Pancreas (tissue), 10 donors: Measurements from ENCODE around the gene PRIM1. TPM values are rescaled to one million over a fixed set of nuclear protein-coding genes. Genes with fewer than 3 reads are reported as not detected.
"Not testable (repeated sequence)": the region's sequence is repeated elsewhere in the genome, so short reads cannot be mapped to it uniquely, and the experiment has no call there.

Experiments used
- ATAC-seq, 4 donors: fragments of 200-7000 bp; cut with Tn5 transposase; one replicate each; pipeline versions ENCODE4 v1.8.0 to v1.9.1; 2020; ENCODE audit warnings: mild to moderate bottlenecking in 4 of 4, moderate library complexity in 4 of 4
- DNase-seq, 6 donors: peaks; one replicate each; pipeline ENCODE4 v3.0.0-alpha.2; 2020
- FAIRE-seq: peaks from 2 replicates; lab custom pipeline; 2012; peaks lifted over from hg19 to GRCh38; lab: Jason Lieb, UNC
- H3K27ac ChIP-seq, 4 donors: fragments of 200-600 bp; sonication (generic); 1 replicate in 3 of 4; 2 replicates in 1 of 4; pipeline versions ENCODE4 v1.5.0 to v1.8.0; 2020
- H3K27me3 ChIP-seq, 4 donors: fragments of 200-600 bp; one replicate each; pipeline ENCODE4 v1.8.0; 2021
- H3K36me3 ChIP-seq, 3 donors: fragments of 200-600 bp; sonication (generic) in 1 of 3; one replicate each; pipeline versions ENCODE4 v1.5.0 to v1.8.0; 2020 to 2021
- H3K4me1 ChIP-seq, 3 donors: fragments of 200-600 bp; one replicate each; pipeline ENCODE4 v1.8.0; 2021
- H3K4me3 ChIP-seq, 4 donors: fragments of 200-600 bp; sonication (generic) in 2 of 4; one replicate each; pipeline versions ENCODE4 v1.5.0 to v1.8.0; 2020 to 2021
- H3K9me3 ChIP-seq, 4 donors: fragments of 200-600 bp; one replicate each; pipeline ENCODE4 v1.8.0; 2021
- WGBS, 2 donors: extraction: QIAGEN DNeasy Blood & Tissue Kit; methylation state at CpG; one replicate each; pipeline ENCODE4 v1.1.7; 2013; 5-methylcytosine and 5-hydroxymethylcytosine counted together
- intact Hi-C, 3 donors: fragments of 100-400 bp; cut with DNase I; formaldehyde crosslinking; loops; one replicate each; pipeline versions ENCODE4 v1.11.1 to v1.14.2; 2022
- polyA plus RNA-seq, 2 donors: library from polyadenylated mRNA; stranded (reverse); fragments of 200-250 nt; gene quantifications; one replicate each; pipeline ENCODE4 v1.2.3, GENCODE V29; 2013
- total RNA-seq, 6 donors: library from RNA; stranded (reverse); fragmentation: NEBNext Ultra II Directional in 4 of 6; extraction: Animal tissue kit (Norgen Biotek cat#: 25700) in 4 of 6; gene quantifications; one replicate each; pipeline versions ENCODE4 v1.2.1 to v1.2.4, GENCODE V29; 2021 to 2023
- TF ChIP-seq, protein P1 (sequence below), 4 donors: fragments of 200-600 bp; sonication (generic) in 3 of 4; IDR thresholded peaks; one replicate each; pipeline versions ENCODE4 v1.5.0 to v1.8.0; 2021; ENCODE audit warnings: antibody characterized with exemption in 4 of 4
- donor health status: healthy with polysubstance abuse.
- donor health status: DM: no; HTN: no; CAD: no; lungs with moderate emphysema.
- donor health status: DM: no; HTN: no; CAD: no.
- donor health status: control.
- donor health status: control.
- donor health status: Bipolar disorder and iron deficiency.
- donor health status: DM: yes; HTN: yes; CAD: no.
- donor health status: DM: no; HTN: no; CAD: no.
- donor health status: DM: no; HTN: no; CAD: no.
- donor health status: DM: yes; HTN: yes; CAD: no.

PRIM1 gene
- total and polyA plus RNA-seq, 8 donors, result 2.4 to 6.5 (median 4.2) TPM

DNA sequence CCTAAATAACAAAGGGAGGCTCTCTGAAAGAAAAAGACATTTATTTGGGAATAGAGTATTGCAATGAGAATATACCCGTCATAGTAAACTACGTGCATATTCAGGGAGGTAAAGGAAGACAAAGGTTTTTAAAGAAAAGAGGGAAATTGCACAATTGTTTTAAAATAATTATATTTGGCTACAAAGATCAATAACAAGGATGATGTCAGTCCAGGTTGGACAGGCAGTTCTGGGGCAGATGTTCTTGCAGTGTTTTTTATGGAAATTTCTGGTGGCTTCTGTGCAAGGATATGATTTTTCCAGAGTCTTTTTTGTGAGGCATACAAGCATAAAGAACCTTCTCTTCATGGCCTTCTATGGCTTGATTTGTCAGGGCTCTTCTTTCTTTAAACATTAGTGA lies 40.6 kb upstream of the PRIM1 start:
- no peak for ATAC-seq

DNA sequence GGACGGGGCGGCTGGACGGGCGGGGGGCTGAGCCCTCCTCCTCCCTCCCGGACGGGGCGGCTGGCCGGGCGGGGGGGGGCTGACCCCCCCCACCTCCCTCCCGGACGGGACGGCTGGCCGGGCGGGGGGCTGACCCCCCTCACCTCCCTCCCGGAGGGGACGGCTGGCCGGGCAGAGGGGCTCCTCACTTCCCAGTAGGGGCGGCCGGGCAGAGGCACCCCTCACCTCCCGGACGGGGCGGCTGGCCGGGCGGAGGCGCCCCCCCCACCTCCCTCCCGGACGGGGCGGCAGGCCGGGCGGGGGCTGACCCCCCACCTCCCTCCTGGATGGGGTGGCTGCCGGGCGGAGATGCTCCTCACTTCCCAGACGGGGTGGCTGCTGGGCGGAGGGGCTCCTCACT lies 37.3 kb upstream of the PRIM1 start:
- DNase-seq, intact Hi-C loops: not testable (repeated sequence)
- WGBS, 2 donors, result 86 to 97% methylated on average over 6 to 34 of the region's 34 CpGs

More for the DNA sequence above, 40.6 kb upstream of the PRIM1 start:
- whole genome bisulfite sequencing, 2 donors, result 83 to 88% methylated on average over 2 of the region's 2 CpGs
- Histone ChIP-seq H3K27me3 (no peaks in the 10 kb centered on the region), H3K9me3 (no peaks in the 10 kb centered on the region), H3K4me1 (no peaks in the 10 kb centered on the region), H3K27ac (no peak overlapping the region), H3K4me3 (no peak overlapping the region), H3K36me3 (no peaks in the 10 kb centered on the region)
- DNase-seq (no peak), FAIRE-seq (no peak)
- TF ChIP-seq, protein P1, sequence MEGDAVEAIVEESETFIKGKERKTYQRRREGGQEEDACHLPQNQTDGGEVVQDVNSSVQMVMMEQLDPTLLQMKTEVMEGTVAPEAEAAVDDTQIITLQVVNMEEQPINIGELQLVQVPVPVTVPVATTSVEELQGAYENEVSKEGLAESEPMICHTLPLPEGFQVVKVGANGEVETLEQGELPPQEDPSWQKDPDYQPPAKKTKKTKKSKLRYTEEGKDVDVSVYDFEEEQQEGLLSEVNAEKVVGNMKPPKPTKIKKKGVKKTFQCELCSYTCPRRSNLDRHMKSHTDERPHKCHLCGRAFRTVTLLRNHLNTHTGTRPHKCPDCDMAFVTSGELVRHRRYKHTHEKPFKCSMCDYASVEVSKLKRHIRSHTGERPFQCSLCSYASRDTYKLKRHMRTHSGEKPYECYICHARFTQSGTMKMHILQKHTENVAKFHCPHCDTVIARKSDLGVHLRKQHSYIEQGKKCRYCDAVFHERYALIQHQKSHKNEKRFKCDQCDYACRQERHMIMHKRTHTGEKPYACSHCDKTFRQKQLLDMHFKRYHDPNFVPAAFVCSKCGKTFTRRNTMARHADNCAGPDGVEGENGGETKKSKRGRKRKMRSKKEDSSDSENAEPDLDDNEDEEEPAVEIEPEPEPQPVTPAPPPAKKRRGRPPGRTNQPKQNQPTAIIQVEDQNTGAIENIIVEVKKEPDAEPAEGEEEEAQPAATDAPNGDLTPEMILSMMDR (IDR thresholded peaks at IDR 0.05), result no peak
- intact Hi-C loops, result no loop called here

DNA sequence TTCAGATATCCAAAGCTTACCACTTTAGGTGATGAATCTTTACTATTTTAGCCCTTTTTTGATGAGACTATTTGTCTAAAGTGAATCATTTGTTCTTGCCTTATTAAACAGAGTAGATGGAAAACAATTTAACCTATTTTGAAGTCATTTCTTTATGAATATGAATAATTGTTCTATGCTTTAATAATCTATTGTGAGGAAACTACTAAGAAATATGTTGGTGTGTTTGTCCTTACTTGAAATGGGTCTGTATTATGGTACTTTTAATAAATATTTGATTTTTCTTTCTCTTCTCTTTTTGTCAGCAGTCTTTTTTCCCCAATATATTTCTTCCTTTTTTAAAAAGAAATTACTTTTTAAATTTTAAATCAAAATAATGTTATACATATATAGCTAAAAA lies 35.4 kb upstream of the PRIM1 start:
- ATAC-seq (no peak), DNase-seq (no peak), FAIRE-seq (peak; percentile 63)
- no peaks in the 10 kb centered on the region for H3K27me3 ChIP-seq
- no peak overlapping the region for H3K4me3 ChIP-seq
- H3K9me3 ChIP-seq, result no peaks in the 10 kb centered on the region
- H3K36me3 ChIP-seq, result no peaks in the 10 kb centered on the region
- H3K4me1 ChIP-seq, result no peaks in the 10 kb centered on the region
- TF ChIP-seq, protein P1 (IDR thresholded peaks at IDR 0.05), result no peak
- no peak overlapping the region for H3K27ac ChIP-seq
- intact Hi-C loops, result no loop called here

More for the DNA sequence above, 37.3 kb upstream of the PRIM1 start:
- H3K9me3 ChIP-seq, H3K27me3 ChIP-seq, H3K4me1 ChIP-seq, ATAC-seq, H3K36me3 ChIP-seq, H3K27ac ChIP-seq, H3K4me3 ChIP-seq, FAIRE-seq: not testable (repeated sequence)

DNA sequence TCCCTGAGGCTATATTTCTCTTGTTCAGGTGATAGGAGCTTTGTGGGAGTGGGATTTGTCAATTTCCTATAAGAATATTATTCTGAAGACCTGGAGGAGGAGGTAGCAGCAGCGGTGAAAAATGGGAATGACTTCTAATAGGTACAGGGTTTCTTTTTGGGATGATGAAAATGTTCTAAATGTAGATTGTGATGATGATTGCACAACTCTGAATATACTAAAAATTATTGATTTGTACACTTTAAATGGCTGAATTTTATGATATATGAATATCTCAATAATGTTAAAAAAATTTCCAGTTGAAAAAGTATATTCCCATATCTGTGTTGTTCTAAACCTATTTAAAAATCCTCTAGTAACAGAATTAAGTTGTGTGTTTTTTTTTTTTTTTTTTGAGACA lies 33.8 kb upstream of the PRIM1 start:
- no peaks in the 10 kb centered on the region for H3K4me1 ChIP-seq
- TF ChIP-seq, protein P1 (IDR thresholded peaks at IDR 0.05), result no peak
- ATAC-seq (no peak), FAIRE-seq (no peak), DNase-seq (no peak)
- no peaks in the 10 kb centered on the region for H3K27me3 ChIP-seq
- intact Hi-C loops, result no loop called here
- no peaks in the 10 kb centered on the region for H3K9me3 ChIP-seq
- no peak overlapping the region for H3K4me3 ChIP-seq
- no peaks in the 10 kb centered on the region for H3K36me3 ChIP-seq
- H3K27ac ChIP-seq, result no peak overlapping the region
- 94 to 98% methylated on average over 1 of the region's 1 CpG for WGBS, 2 donors

DNA sequence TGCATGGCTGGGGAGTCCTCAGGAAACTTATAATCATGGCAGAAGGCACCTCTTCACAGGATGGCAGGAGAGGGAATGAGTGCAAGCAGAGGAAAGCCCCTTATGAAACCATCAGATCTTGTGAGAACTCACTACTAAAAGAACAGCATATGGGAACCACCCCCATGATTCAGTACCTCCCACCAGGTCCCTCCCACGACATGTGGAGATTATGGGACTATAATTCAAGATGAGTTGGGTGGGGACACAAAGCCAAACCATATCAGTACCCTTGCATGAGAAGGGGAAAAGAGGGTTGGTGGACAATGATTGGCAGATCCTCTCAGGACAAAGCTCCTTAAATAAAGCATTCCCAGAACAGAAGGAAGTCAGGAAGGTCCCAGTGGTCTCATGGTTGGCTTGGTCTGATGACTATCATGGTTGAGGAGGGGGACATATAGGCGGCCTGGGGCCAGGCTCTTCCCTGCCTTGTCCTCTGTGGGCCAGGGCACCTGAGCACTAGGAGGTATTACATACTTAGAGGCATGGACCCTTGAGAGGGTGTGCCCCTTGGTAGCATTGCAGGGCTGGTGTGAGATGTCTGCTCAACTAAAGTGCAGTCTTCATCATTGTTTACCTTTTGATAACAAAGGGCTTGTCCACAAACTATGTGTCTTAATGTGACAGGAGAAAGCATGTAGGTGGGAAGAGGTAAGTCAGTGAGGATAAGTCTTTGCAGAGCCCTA lies 33.2 kb upstream of the PRIM1 start:
- Histone ChIP-seq H3K27ac (no peak overlapping the region), H3K36me3 (no peaks in the 10 kb centered on the region), H3K4me1 (no peaks in the 10 kb centered on the region), H3K4me3 (no peak overlapping the region), H3K27me3 (no peaks in the 10 kb centered on the region), H3K9me3 (no peaks in the 10 kb centered on the region)
- 46 to 57% methylated on average over 2 of the region's 2 CpGs for WGBS, 2 donors
- no peak for FAIRE-seq
- intact Hi-C loops, result no loop called here
- DNase-seq, result no peak
- no peak for ATAC-seq
- TF ChIP-seq, protein P1 (IDR thresholded peaks at IDR 0.05), result no peak
